T-helper 22 cell (primary cell): ENCODE results near the gene ZFYVE9.
"Not testable (repeated sequence)": the region's sequence is repeated elsewhere in the genome, so short reads cannot be mapped to it uniquely, and the experiment has no call there.

ENCODE experiments used
- DNase-seq: peaks from one replicate; pipeline ENCODE4 v3.0.0-alpha.2; 2020; ENCODE audit warnings: low read depth

The ZFYVE9 gene

GRCh38 chr1:52141513-52142219, at the start of gene ZFYVE9:
Gene ZFYVE9 (plus strand): TSS chr1:52142089. CDS start chr1:52233207, 91,118 bp downstream.
- DNase-seq = peak; percentile 41

DNA sequence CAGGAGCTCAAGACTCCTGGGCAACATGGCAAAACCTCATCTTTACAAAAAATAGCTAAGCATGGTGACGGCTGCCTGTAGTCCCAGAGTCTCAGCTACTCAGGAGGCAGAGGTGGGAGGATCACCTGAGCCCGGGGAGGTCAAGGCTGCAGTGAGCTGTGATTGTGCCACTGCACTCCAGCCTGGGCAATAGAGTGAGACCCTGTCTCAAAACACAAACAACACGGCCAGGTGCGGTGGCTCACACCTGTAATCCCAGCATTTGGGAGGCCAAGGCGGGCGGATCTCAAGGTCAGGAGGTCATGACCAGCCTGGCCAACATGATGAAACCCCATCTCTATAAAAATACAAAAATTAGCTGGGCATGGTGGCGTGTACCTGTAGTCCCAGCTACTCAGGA, 47.6 kb upstream of the ZFYVE9 start:
- DNase-seq = not testable (repeated sequence)

GRCh38 chr1:52096216-52096615, 45.7 kb upstream of the ZFYVE9 start:
- no peak for DNase-seq

DNA sequence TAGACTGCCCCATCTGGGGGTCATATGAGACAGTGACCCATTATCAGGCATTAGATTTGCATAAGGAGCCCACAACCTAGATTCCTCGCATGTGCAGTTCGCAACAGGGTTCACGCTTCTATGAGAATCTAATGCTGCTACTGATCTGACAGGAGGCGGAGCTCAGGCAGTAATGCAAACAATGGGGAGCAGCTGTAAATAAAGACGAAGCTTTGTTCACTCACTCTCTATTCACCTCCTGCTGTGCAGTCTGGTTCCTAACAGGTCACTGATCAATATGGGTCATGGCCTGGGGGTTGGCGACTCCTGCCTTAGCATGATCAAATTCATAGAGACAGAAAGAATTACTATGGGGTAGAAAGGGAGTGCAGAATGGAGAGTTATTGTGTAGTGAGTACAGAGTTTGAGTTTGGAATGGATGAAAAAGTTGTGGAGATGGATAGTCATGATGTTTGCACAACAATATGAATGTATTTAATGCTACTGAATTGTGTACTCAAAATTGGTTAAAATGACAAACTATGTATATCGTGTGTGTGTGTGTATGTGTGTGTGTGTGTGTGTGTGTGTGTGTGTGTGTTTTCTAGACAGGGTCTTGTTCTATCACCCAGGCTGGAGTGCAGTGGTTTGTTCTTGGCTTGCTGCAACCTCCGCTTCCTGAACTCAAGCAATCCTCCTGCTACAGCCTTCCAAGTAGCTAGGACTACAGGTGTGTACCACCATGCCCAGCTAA, 43.6 kb upstream of the ZFYVE9 start:
- DNase-seq = no peak

DNA sequence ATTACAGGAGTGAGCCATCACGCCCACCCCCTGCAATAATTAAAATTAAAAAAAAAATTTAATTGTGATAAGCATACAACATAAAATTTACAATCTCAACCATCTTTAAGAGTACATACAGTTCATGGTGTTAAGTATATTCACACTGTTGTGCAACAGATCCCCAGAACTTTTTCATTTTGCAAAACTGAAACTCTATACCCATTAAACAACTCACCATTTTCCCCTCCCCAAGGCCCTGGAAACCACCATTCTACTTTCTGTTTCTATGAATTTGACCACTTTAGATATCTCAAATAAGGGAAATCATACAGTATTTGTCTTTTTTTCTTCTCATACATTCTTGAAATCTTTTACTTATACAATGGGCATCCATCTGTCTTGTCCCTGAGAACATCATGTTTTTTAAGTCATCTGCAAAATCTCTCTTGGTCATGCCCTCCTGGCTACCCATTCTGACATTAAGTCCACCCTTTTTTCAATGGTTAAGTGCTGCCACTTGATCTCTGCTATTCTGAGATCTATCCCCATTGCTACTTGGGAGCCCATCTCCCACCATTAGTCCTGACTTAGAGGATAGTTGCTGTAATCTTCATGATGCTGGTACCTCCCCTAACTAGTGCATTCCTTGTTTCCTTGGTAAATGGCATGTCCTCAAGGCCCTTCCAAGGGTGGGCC, 39.4 kb upstream of the ZFYVE9 start:
- no peak for DNase-seq

- DNase-seq = no peak
These were observed 30.4 kb upstream of the ZFYVE9 start for GRCh38 chr1:52111492-52111891.

DNA sequence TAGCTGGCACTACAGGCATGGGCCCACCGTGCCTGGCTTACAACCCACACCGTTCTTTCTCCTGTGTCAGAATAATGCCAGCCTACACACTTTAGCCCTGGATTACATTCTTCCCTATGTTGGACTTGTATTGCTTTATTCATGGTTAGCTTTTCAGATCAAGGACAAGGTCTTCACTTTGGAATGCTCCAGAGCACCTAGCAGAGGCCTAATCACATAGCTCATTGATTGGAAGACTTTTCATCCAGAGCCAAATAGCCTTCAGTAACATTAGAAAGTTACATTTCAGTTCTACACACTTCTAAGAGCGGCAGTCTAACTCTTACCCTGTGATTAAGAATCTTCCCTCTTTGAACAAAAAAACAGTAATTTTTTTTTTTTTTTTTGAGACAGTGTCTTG, 29.4 kb upstream of the ZFYVE9 start:
- DNase-seq = no peak

- DNase-seq = no peak
These were observed 22.4 kb upstream of the ZFYVE9 start for GRCh38 chr1:52119301-52120079.

GRCh38 chr1:52122384-52122783, 19.5 kb upstream of the ZFYVE9 start:
- no peak for DNase-seq

GRCh38 chr1:52123622-52124021, 18.3 kb upstream of the ZFYVE9 start:
- no peak for DNase-seq

- DNase-seq = no peak
These were observed 16.0 kb upstream of the ZFYVE9 start for GRCh38 chr1:52125736-52126359.

GRCh38 chr1:52127181-52128180, 14.4 kb upstream of the ZFYVE9 start:
- no peak for DNase-seq

GRCh38 chr1:52139817-52140540, 1.9 kb upstream of the ZFYVE9 start:
- DNase-seq = peak; percentile 2

DNA sequence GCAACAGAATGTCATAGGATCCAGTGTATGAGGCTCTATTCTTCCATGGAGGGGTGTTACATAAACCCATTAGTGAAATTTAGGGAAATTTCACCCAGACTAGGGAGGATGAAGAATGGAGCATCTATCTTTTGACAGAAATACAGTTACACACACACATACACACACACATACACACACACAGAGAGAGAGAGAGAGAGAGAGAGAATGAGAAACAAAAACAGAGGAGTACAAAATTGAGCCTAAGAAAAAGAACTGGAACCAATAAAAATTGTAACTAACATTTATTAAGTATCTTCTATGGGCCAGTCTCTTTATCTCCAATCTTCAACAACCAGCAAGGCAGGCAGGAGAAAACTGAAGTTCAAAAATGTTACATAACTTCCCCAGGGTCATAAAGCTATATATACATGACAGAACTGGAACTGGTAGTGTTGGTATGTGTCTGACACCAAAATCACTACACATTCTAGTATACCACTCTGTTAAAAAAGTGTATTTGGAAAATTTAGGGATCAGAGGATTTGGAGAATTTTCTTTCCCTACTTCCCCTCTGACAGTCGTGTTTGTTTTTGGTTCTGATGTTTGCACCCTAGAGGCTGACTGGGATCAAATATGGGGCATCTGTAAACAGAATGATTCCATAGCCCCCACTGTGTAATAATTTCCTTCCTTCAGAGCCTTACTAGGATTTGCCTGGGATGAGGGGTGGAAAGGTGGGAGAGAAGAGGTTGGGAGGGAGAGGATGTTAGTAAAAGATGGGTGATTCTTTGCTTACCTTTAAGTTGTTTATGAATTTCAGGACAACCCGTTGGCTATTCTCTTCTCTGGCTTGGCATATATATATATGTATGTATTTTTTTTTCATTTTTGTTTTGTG, 1.0 kb upstream of the ZFYVE9 start:
- DNase-seq = no peak

DNA sequence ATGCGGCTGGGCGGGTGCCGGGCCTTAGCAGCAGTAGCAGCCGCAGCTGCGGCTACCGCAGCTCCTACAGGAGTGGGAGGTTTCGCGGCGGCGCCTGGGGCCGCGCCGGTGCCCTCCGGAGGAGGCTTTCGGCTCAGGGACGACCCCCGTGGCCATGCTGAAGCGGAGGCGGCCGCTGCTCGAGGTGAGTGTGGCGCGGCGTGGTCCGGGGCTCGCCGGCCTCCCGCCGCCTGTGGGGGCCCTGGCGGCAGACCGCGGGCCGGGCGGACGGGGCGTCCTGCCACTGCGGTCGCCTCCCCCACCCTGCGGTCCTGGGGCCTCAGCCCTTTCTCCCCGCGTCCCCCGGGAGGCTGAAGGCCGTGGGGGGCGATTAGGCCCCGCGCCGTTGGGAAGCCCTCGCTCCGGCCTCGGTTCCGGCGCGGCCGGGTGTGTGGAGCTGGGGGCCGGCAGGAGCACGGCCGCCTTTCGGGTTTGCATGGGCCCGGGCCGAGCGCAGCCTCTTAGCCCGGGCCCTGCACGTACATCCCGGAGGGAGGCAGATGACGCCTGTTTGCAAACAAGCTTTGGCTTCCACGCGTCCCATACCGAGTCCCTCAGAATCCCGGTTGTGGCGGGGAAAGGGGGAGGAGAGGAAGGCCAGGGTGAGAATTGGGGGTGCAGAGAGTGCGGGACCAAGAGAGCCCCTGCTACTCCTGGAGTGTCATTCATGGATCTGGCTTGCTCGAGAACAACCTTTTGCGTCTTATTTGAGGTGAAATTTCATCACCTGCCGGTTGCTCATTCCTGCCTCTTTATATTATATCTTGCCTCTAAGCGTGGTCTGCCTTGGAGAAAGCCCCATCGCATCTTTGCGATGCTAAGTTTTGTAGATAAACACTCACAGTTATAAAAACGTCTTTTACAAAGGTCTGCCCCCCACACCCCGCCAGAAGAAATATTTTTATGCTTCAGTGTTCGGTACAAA, 613 bp downstream of the ZFYVE9 start:
- peak; percentile 8 for DNase-seq

GRCh38 chr1:52145137-52145536, 3.2 kb downstream of the ZFYVE9 start:
- no peak for DNase-seq

DNA sequence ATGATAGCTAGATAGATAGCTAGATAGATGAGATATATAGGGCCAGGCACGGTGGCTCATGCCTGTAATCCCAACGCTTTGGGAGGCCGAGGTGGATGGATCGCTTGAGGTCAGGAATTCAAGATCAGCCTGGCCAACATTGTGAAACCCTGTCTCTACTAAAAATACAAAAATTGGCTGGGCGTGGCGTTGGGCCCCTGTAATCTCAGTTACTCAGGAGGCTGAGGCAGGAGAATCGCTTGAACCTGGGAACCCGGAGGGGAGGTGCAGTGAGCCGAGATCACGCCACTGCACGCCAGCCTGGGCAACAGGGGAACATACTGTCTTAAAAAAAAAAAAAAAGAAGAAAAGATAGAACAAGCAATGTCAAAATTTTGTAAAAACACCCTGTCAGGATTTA, 8.6 kb downstream of the ZFYVE9 start:
- not testable (repeated sequence) for DNase-seq

DNA sequence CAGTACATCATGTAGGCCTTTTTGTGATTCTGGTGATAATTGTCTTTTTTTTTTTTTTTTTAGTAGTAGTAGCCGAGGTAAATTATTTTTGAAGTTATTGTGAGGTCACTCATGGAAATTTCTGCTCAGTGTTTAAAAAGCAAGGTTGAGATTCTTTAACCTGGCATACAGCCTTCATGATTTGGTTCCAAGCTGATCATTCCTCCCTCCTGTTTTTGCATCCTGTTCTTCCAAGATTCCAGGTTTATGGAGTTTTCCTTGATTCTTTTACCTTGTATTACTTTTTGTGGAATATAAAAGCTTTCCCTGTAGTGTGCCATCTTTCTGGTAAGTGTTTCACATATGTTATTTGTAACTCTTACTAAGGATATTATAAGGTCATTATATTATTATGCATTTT, 9.1 kb downstream of the ZFYVE9 start:
- no peak for DNase-seq
